Keratinocyte (primary cell): ENCODE data around the gene TNFAIP8. TPM values are rescaled to one million over a fixed set of nuclear protein-coding genes. Genes with fewer than 3 reads are reported as not detected.
"Not testable (repeated sequence)": the region's sequence is repeated elsewhere in the genome, so short reads cannot be mapped to it uniquely, and the experiment has no call there.

ENCODE experiments used
- DNase-seq: peaks from one replicate; pipeline ENCODE4 v3.0.0-alpha.2; 2011; ENCODE audit warnings: low read depth, missing footprints, low spot score
- FAIRE-seq: peaks from 2 replicates; lab custom pipeline; 2011; peaks lifted over from hg19 to GRCh38; lab: Jason Lieb, UNC
- H2AFZ ChIP-seq: 2 replicates; pipeline ENCODE4 v1.6.0; 2012; ENCODE audit warnings: low read length, control low read depth, inconsistent platforms; ENCODE audit not compliant: control insufficient read depth
- H3K27ac ChIP-seq: 2 replicates; pipeline ENCODE4 v1.5.1; 2011; ENCODE audit warnings: low read length; ENCODE audit not compliant: control insufficient read depth, insufficient read depth
- H3K27me3 ChIP-seq: 3 replicates; pipeline ENCODE4 v1.6.0; 2011; ENCODE audit warnings: low read length; ENCODE audit not compliant: control insufficient read depth, insufficient read depth; ENCODE audit errors: extremely low read depth
- H3K36me3 ChIP-seq, 2 experiments: 2 replicates in 1 of 2; 3 replicates in 1 of 2; pipeline ENCODE4 v1.5.1; 2011; ENCODE audit warnings: low read length in 2 of 2, mild to moderate bottlenecking in 1 of 2; ENCODE audit not compliant: control insufficient read depth in 2 of 2, insufficient read depth in 2 of 2; ENCODE audit errors: extremely low read depth in 1 of 2
- H3K4me1 ChIP-seq: 3 replicates; pipeline ENCODE4 v1.5.1; 2011; ENCODE audit warnings: low read length; ENCODE audit not compliant: control insufficient read depth, insufficient read depth; ENCODE audit errors: extremely low read depth
- H3K4me2 ChIP-seq: 3 replicates; pipeline ENCODE4 v1.6.0; 2011; ENCODE audit warnings: low read depth, low read length; ENCODE audit not compliant: control insufficient read depth, insufficient read depth; ENCODE audit errors: extremely low read depth
- H3K4me3 ChIP-seq, 3 experiments: fragments of 200-600 bp in 1 of 3; sonication (generic) in 1 of 3; 2 replicates in 2 of 3; 3 replicates in 1 of 3; pipeline ENCODE4 v1.5.1; 2011 to 2016; ENCODE audit warnings: low read length in 3 of 3, mild to moderate bottlenecking in 3 of 3, control low read depth in 2 of 3, inconsistent platforms in 1 of 3, low read depth in 1 of 3, mixed read lengths in 1 of 3, mixed run types in 1 of 3, moderate library complexity in 1 of 3; ENCODE audit not compliant: control insufficient read depth in 2 of 3, insufficient read depth in 2 of 3; ENCODE audit errors: extremely low read depth in 1 of 3
- H3K79me2 ChIP-seq: 2 replicates; pipeline ENCODE4 v1.6.0; 2012; ENCODE audit warnings: low read length; ENCODE audit not compliant: control insufficient read depth, insufficient read depth
- H3K9ac ChIP-seq: 3 replicates; pipeline ENCODE4 v1.6.0; 2011; ENCODE audit warnings: low read length; ENCODE audit not compliant: control insufficient read depth, insufficient read depth; ENCODE audit errors: extremely low read depth
- H3K9me1 ChIP-seq: 3 replicates; pipeline ENCODE4 v1.6.0; 2011; ENCODE audit warnings: low read length; ENCODE audit not compliant: control insufficient read depth, insufficient read depth; ENCODE audit errors: extremely low read depth
- H3K9me3 ChIP-seq: 2 replicates; pipeline ENCODE4 v1.5.1; 2012; ENCODE audit warnings: low read depth, low read length; ENCODE audit not compliant: control insufficient read depth
- H4K20me1 ChIP-seq: 3 replicates; pipeline ENCODE4 v1.6.0; 2011; ENCODE audit warnings: low read length; ENCODE audit not compliant: control insufficient read depth, insufficient read depth; ENCODE audit errors: extremely low read depth
- EZH2 ChIP-seq: IDR thresholded peaks from one replicate; pipeline ENCODE4 v1.6.1; 2012; ENCODE audit warnings: inconsistent platforms, mild to moderate bottlenecking, low read length, moderate library complexity
- dilution Hi-C: fragments of 300-500 bp; cut with MboI; formaldehyde crosslinking; loops from one replicate; pipeline ENCODE4 v1.7.0; 2020; ENCODE audit warnings: low sequenced_read_pairs; ENCODE audit not compliant: extremely low pct_ligation_motif_present
- polyA plus RNA-seq, 5 experiments: library from polyadenylated mRNA; depleted of rRNA in 3 of 5; stranded (reverse) in 3 of 5; stranded (forward) in 1 of 5; unstranded in 1 of 5; fragments of >200 nt; gene quantifications; 1 replicate in 1 of 5; 2 replicates in 3 of 5; 3 replicates in 1 of 5; pipeline versions ENCODE4 v1.2.1 to v1.2.3, GENCODE V29; 2011 to 2012; ENCODE audit warnings: missing spikeins in 2 of 5, low read depth in 1 of 5, low replicate concordance in 1 of 5
- TF ChIP-seq, protein P1 (sequence below), 3 experiments: IDR thresholded peaks in 1 of 3; conservative IDR thresholded peaks in 1 of 3; optimal IDR thresholded peaks in 1 of 3; 2 replicates in 2 of 3; 3 replicates in 1 of 3; pipeline versions ENCODE3 to v1.5.1; 2011; ENCODE audit warnings: low read length in 3 of 3, mild to moderate bottlenecking in 3 of 3, moderate library complexity in 2 of 3, control low read depth in 1 of 3, inconsistent platforms in 1 of 3; ENCODE audit not compliant: insufficient read depth in 2 of 3; ENCODE audit errors: extremely low read depth in 1 of 3

TNFAIP8 gene
- polyA plus RNA-seq, 1 donor (not counting 4 experiments of a cell fraction or from before 2014, with no cell fraction given) = 20.8 TPM

DNA sequence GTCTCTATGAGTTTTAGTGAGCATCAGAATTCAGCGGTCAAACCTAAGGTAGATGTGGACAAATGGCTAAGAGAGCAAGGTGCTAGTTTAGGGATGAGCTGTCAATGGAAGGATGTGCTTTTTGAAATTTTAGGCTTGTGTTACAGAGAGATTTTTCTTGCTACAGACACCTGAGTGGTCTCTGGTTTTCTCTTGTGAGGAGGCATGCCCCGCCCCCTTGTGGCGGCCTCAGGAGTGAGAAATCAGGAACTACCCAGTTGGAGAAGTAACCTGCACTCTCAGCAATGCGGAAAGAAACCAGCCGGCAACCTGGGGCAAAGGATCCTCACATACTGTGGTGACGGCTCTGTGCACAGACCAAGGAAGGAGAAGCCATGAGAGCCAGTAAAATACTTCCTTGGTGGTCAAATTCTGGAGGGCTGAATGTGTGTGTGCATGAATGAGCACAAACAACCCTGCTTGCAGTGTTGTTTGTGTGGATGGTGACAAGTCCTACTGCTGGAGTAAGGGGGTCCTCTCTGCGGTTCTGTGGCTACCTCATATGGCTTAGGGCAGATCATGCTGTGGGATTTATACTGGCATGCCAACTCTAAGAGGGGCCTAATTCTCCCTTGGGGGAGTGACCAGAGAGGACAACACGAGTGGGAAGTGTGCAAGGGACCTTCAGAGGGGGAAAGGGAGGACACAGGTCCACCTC, 79.8 kb downstream of the TNFAIP8 start:
- H3K79me2 ChIP-seq = no peaks in the 10 kb centered on the region
- no peak overlapping the region for H3K4me3 ChIP-seq
- dilution Hi-C loops = no loop called here
- no peaks in the 10 kb centered on the region for H3K36me3 ChIP-seq
- TF ChIP-seq EZH2 = no peak
- TF ChIP-seq, protein P1, sequence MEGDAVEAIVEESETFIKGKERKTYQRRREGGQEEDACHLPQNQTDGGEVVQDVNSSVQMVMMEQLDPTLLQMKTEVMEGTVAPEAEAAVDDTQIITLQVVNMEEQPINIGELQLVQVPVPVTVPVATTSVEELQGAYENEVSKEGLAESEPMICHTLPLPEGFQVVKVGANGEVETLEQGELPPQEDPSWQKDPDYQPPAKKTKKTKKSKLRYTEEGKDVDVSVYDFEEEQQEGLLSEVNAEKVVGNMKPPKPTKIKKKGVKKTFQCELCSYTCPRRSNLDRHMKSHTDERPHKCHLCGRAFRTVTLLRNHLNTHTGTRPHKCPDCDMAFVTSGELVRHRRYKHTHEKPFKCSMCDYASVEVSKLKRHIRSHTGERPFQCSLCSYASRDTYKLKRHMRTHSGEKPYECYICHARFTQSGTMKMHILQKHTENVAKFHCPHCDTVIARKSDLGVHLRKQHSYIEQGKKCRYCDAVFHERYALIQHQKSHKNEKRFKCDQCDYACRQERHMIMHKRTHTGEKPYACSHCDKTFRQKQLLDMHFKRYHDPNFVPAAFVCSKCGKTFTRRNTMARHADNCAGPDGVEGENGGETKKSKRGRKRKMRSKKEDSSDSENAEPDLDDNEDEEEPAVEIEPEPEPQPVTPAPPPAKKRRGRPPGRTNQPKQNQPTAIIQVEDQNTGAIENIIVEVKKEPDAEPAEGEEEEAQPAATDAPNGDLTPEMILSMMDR (optimal IDR thresholded peaks at IDR 0.05 in 1 of 3, IDR thresholded peaks at IDR 0.05 in 1 of 3, conservative IDR thresholded peaks at IDR 0.05 in 1 of 3; ENCODE audit: extremely low read depth in 1 of 3, insufficient read depth in 2 of 3, low read length in 3 of 3) = peak; percentile 52 to 63 (median 62)
- no peak overlapping the region for H2AFZ ChIP-seq
- no peak overlapping the region for H3K9ac ChIP-seq
- H3K27ac ChIP-seq = no peak overlapping the region
- no peaks in the 10 kb centered on the region for H4K20me1 ChIP-seq
- DNase-seq (no peak), FAIRE-seq (no peak)
- H3K4me2 ChIP-seq = no peak overlapping the region
- no peaks in the 10 kb centered on the region for H3K9me1 ChIP-seq
- no peaks in the 10 kb centered on the region for H3K27me3 ChIP-seq
- no peaks in the 10 kb centered on the region for H3K9me3 ChIP-seq
- H3K4me1 ChIP-seq = no peaks in the 10 kb centered on the region

- H3K9me3 ChIP-seq, H3K9ac ChIP-seq, H3K27me3 ChIP-seq, H3K9me1 ChIP-seq, H3K4me3 ChIP-seq, H3K36me3 ChIP-seq, H3K4me1 ChIP-seq, H3K4me2 ChIP-seq, H3K27ac ChIP-seq, dilution Hi-C loops, H2AFZ ChIP-seq, H4K20me1 ChIP-seq, DNase-seq, H3K79me2 ChIP-seq, FAIRE-seq: not testable (repeated sequence)
Measured at GRCh38 chr5:119437785-119438586, 82.2 kb downstream of the TNFAIP8 start.

DNA sequence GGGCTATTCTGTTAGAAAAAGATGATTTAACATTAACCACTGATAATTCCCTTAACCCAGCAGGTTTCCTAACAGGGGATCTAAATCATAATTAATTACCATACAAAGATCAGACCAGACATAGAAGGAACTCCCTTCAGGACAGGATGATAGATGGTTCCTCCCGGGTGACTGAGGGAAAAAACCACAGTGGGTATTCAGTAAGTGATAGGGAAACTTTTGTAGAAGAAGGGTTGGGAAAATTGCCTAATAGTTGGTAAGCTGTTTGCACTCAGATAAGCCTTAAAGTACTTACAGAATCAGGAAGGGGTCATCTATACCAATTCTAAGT, 82.7 kb downstream of the TNFAIP8 start:
- peak overlapping the region; percentile 47 for H2AFZ ChIP-seq
- DNase-seq, H3K4me3 ChIP-seq, H3K9ac ChIP-seq, dilution Hi-C loops, FAIRE-seq, H3K9me3 ChIP-seq, H4K20me1 ChIP-seq, H3K9me1 ChIP-seq, H3K36me3 ChIP-seq, H3K4me1 ChIP-seq, H3K27me3 ChIP-seq, H3K79me2 ChIP-seq, H3K27ac ChIP-seq: not testable (repeated sequence)
- peak overlapping the region; percentile 48 for H3K4me2 ChIP-seq
